Muscle layer of colon (tissue), 2 donors: ENCODE data around the gene DNAJC6.
A peak's percentile ranks its signal among the peaks of the same experiment; 100 is the strongest.

ENCODE experiments used
- H3K27ac ChIP-seq: one replicate; pipeline ENCODE4 v1.7.0; 2013; ENCODE audit warnings: low read depth, mild to moderate bottlenecking, low read length, moderate library complexity
- H3K27me3 ChIP-seq, 2 donors: one replicate each; pipeline ENCODE4 v1.7.0; 2013; ENCODE audit warnings: low read length in 2 of 2, mild to moderate bottlenecking in 2 of 2; ENCODE audit not compliant: insufficient read depth in 2 of 2, control insufficient read depth in 1 of 2
- H3K36me3 ChIP-seq: one replicate; pipeline ENCODE4 v1.7.0; 2013; ENCODE audit warnings: mild to moderate bottlenecking, low read length; ENCODE audit not compliant: insufficient read depth
- H3K4me1 ChIP-seq: one replicate; pipeline ENCODE4 v1.7.0; 2013; ENCODE audit warnings: mild to moderate bottlenecking, low read length; ENCODE audit not compliant: insufficient read depth
- H3K4me3 ChIP-seq, 2 donors: one replicate each; pipeline ENCODE4 v1.7.0; 2013; ENCODE audit warnings: low read length in 2 of 2, low read depth in 1 of 2, mild to moderate bottlenecking in 1 of 2, moderate library complexity in 1 of 2
- H3K9ac ChIP-seq: one replicate; pipeline ENCODE4 v1.7.0; 2013; ENCODE audit warnings: low read length
- H3K9me3 ChIP-seq: one replicate; pipeline ENCODE4 v1.7.0; 2013; ENCODE audit warnings: mild to moderate bottlenecking, low read length
- donor health status: abdominal sarcoma.
- donor health status: Adenocarcinoma of cecum.

The DNAJC6 gene

DNA sequence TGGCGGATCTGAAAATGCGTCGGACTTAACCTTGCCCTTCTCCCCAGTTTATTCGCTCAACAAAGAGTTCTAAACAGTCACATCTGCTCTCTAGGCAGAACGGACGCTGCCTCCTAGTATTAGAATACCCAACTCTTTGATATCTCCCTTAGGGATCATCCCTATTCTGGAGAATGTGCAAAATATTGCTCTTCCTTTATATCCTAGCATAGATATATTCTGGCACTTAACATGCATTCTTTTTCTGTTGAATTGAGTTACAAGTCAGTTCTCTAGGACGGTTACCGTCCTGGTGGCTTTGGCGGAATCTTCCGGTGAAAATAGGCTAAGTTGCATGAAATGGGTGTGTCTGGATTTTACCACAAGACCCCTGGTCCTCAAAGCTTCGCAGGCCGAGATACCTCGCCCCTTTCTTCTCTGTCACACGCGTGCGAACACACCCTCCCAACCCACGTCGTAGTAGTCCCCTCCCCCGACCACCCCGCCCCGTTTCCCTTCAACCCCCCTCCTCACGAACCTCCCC, 501 bp upstream of the DNAJC6 start:
- H3K9me3 ChIP-seq = no peaks in the 10 kb centered on the region
- no peaks in the 10 kb centered on the region for H3K36me3 ChIP-seq
- H3K9ac ChIP-seq = no peak overlapping the region
- peaks cover 0 to 21% of the 10 kb centered on the region in 2 donors for H3K27me3 ChIP-seq
- no peaks in the 10 kb centered on the region for H3K4me1 ChIP-seq
- H3K4me3 ChIP-seq = no peak overlapping the region
- no peak overlapping the region for H3K27ac ChIP-seq

DNA sequence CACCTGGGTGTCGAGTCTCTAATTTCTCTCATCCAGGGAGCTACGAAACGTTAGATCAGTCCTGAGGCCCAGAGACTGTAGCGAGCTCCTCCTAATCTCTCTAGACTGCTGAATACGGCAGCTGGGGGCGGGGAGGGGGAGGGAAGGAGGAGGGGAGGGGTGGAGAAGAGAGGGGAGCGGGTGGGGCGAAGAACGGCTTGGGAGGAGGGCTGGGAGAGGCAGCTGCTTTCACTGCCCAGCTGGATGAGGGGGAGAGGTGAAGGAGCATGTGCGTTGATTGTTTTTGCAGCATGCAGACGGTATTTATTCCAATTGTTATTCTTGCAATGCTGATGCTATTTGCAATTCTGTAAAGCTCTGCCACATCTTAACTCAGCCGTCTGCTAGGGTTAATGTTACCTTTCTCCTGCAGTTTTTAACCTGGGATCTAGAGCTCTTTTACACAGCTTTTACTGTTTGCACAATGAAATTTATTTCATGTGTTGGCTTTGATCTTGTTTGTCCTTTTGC, 790 bp downstream of the DNAJC6 start:
- peak overlapping the region in 1 of 2 donors; percentile 8 for H3K4me3 ChIP-seq

DNA sequence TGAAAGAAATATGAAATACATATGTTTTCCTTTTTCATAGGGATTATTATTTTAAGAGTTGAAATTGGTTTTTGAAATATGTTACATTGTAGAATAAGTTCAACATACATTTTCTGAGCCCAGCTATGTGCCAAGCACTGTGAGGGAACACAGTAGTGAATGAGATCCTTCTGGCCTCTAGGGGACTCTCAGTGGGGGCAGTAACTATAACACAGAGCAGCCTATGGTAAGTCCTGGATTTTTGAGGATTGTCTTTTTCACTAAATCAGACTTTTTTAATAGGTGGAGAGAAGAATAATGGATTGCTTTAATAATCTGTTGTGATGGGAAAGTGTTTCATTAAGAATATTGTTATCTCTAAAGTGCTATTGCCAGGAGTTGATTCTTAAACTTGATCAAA, 2.4 kb downstream of the DNAJC6 start:
- no peak overlapping the region for H3K4me3 ChIP-seq
- H3K36me3 ChIP-seq = no peaks in the 10 kb centered on the region
- no peaks in the 10 kb centered on the region for H3K4me1 ChIP-seq
- no peak overlapping the region for H3K9ac ChIP-seq
- H3K27me3 ChIP-seq = peaks cover 0 to 21% of the 10 kb centered on the region in 2 donors
- no peaks in the 10 kb centered on the region for H3K9me3 ChIP-seq
- H3K27ac ChIP-seq = no peak overlapping the region

More for the DNA sequence above, 790 bp downstream of the DNAJC6 start:
- H3K4me1 ChIP-seq = no peaks in the 10 kb centered on the region
- no peak overlapping the region for H3K27ac ChIP-seq
- H3K9ac ChIP-seq = no peak overlapping the region
- peaks cover 0 to 21% of the 10 kb centered on the region in 2 donors for H3K27me3 ChIP-seq
- no peaks in the 10 kb centered on the region for H3K9me3 ChIP-seq
- H3K36me3 ChIP-seq = no peaks in the 10 kb centered on the region

GRCh38 chr1:65316233-65316632, 6.9 kb downstream of the DNAJC6 start:
- Histone ChIP-seq H3K9me3 (no peaks in the 10 kb centered on the region), H3K9ac (no peak overlapping the region), H3K4me3 (no peak overlapping the region), H3K27ac (no peak overlapping the region), H3K36me3 (no peaks in the 10 kb centered on the region), H3K27me3 (peaks cover 0 to 4% of the 10 kb centered on the region in 2 donors), H3K4me1 (no peaks in the 10 kb centered on the region)

DNA sequence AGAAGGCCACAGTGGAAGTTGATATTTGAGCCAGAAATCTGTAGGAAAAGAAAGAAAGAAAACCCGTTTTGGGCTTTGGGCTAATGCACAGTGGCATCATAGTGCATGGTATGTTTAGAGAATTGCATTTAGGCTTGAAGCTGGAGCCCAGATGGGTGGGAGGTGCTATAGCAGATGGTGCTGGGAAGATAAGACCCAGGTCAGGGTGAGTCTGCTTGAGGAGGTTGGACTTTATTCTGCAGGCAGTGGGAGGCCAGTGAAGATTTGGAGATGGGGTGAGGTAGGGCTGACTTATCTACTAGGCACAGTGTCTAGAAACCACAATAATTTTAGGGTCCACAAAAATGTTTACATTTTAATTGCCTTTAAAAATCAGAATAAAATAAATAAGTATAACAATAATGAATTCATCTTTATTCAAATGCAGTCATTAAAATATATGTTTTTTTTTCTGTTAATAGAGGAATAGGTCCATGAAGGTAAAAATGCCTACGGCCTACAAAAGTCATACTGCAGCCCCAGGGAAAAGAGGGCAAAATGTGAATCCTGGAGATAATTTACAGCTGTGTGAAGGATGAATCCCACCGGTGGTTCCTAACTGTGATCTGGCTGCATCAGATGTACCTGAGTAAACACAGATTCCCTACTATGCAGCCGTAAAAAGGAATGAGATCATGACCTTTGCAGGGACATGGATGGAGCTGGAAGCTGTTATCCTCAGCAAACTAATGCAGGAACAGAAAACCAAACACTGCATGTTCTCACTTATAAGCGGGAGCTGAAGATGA, 8.7 kb downstream of the DNAJC6 start:
- no peak overlapping the region for H3K27ac ChIP-seq
- no peaks in the 10 kb centered on the region for H3K36me3 ChIP-seq
- H3K4me1 ChIP-seq = no peaks in the 10 kb centered on the region
- no peak overlapping the region for H3K9ac ChIP-seq
- no peak overlapping the region for H3K4me3 ChIP-seq
- no peaks in the 10 kb centered on the region for H3K27me3 ChIP-seq
- no peaks in the 10 kb centered on the region for H3K9me3 ChIP-seq

DNA sequence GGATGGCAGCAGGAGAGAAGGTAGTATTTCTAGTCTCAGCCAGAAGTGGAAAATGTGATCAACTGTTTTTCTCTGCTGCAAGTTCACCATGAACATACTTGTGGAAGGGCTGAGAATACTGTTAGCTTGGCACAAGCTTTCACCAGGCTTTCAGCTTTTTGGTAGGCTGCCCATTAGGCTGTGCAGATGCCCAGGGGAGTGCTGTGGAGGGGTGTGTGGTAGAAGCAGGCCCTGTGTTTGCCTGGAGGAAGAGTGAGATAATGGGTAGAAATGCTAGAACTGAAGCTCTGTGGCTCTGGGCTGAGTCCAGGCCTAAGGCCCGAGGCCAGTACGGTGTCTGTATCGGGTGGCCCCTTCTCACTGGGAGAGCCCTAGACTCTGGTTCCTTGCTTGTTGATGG, 9.8 kb downstream of the DNAJC6 start:
- Histone ChIP-seq H3K9ac (no peak overlapping the region), H3K4me1 (no peaks in the 10 kb centered on the region), H3K27me3 (no peaks in the 10 kb centered on the region)

GRCh38 chr1:65319754-65320153, 10.4 kb downstream of the DNAJC6 start:
- Histone ChIP-seq H3K4me3 (no peak overlapping the region), H3K9me3 (no peaks in the 10 kb centered on the region), H3K27me3 (no peaks in the 10 kb centered on the region), H3K36me3 (no peaks in the 10 kb centered on the region), H3K27ac (no peak overlapping the region), H3K4me1 (no peaks in the 10 kb centered on the region), H3K9ac (no peak overlapping the region)

More for the DNA sequence above, 9.8 kb downstream of the DNAJC6 start:
- no peaks in the 10 kb centered on the region for H3K9me3 ChIP-seq
- no peaks in the 10 kb centered on the region for H3K36me3 ChIP-seq
- H3K4me3 ChIP-seq = no peak overlapping the region
- H3K27ac ChIP-seq = no peak overlapping the region

DNA sequence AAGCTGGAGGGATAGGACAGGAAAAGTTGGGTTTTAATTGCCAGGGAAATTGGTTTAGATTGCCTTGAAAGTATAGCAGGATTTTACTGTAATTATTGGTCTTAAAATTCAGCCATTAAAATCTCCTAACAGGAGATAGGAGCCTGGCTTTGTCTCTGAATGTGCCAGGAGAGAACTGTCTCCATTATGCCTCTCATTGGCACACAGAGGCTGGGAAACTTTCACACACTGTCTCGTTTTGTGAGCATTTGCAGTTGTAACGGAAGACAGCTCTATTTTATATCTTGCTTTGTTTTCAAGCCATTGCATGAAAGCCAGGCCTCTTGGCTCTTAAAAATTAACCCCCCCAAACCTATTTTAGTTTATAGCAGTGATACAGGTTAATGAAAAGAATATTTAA, 12.5 kb downstream of the DNAJC6 start:
- no peaks in the 10 kb centered on the region for H3K36me3 ChIP-seq
- no peak overlapping the region for H3K9ac ChIP-seq
- no peaks in the 10 kb centered on the region for H3K9me3 ChIP-seq
- no peaks in the 10 kb centered on the region for H3K4me1 ChIP-seq
- no peak overlapping the region for H3K4me3 ChIP-seq
- H3K27me3 ChIP-seq = no peaks in the 10 kb centered on the region
- H3K27ac ChIP-seq = no peak overlapping the region

GRCh38 chr1:65323246-65323645, 13.9 kb downstream of the DNAJC6 start:
- H3K9ac ChIP-seq = no peak overlapping the region
- no peaks in the 10 kb centered on the region for H3K36me3 ChIP-seq
- H3K9me3 ChIP-seq = no peaks in the 10 kb centered on the region
- no peaks in the 10 kb centered on the region for H3K4me1 ChIP-seq
- no peak overlapping the region for H3K27ac ChIP-seq
- H3K4me3 ChIP-seq = no peak overlapping the region
- H3K27me3 ChIP-seq = no peaks in the 10 kb centered on the region

DNA sequence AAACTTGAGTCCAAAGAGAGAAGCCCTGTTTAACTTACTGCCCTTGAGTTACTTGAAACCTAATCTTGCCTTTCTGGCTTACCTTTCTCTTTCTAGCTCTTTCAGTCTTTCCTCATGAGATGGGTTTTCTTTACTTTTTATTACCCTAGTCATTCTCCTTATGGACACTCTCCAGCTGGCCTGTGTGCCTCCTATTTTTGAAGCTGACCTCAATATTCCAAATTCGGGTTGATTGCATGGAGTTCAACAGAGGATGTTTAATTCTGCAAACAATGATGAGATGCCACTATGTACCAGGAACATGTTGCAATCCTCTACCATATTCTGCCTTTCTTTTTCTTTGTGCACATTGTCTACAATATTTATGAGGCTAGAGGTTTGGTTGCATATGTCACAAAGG, 20.7 kb downstream of the DNAJC6 start:
- no peak overlapping the region for H3K9ac ChIP-seq
- no peaks in the 10 kb centered on the region for H3K36me3 ChIP-seq
- no peak overlapping the region for H3K4me3 ChIP-seq
- no peaks in the 10 kb centered on the region for H3K4me1 ChIP-seq
- H3K27ac ChIP-seq = no peak overlapping the region
- no peaks in the 10 kb centered on the region for H3K27me3 ChIP-seq
- H3K9me3 ChIP-seq = no peaks in the 10 kb centered on the region

- H3K9me3 ChIP-seq = no peaks in the 10 kb centered on the region
- no peaks in the 10 kb centered on the region for H3K4me1 ChIP-seq
- H3K4me3 ChIP-seq = no peak overlapping the region
- H3K27me3 ChIP-seq = no peaks in the 10 kb centered on the region
- no peaks in the 10 kb centered on the region for H3K36me3 ChIP-seq
- H3K27ac ChIP-seq = no peak overlapping the region
- no peak overlapping the region for H3K9ac ChIP-seq
These were observed 21.5 kb downstream of the DNAJC6 start for GRCh38 chr1:65330822-65331221.

- Histone ChIP-seq H3K9ac (no peak overlapping the region), H3K27ac (no peak overlapping the region), H3K27me3 (no peaks in the 10 kb centered on the region), H3K36me3 (no peaks in the 10 kb centered on the region), H3K4me1 (no peaks in the 10 kb centered on the region), H3K9me3 (no peaks in the 10 kb centered on the region), H3K4me3 (no peak overlapping the region)
These were observed 23.5 kb downstream of the DNAJC6 start for GRCh38 chr1:65332821-65333220.
